PC-9 (cell line): Measurements from ENCODE around the gene MRPL53.

Source experiments
- CTCF ChIP-seq: fragments of 200-600 bp; sonication (generic); conservative IDR thresholded peaks from 2 replicates; pipeline ENCODE4 v1.6.1; 2017; ENCODE audit warnings: mixed run types, antibody characterized with exemption, mild to moderate bottlenecking, moderate library complexity
- EZH2 ChIP-seq: fragments of 200-600 bp; sonication (generic); IDR thresholded peaks from 2 replicates; pipeline ENCODE4 v1.8.0; 2017; ENCODE audit warnings: antibody characterized with exemption, low read depth

GRCh38 chr2:74498500-74499266 lies 26.2 kb upstream of the MRPL53 start:
- TF ChIP-seq CTCF (no peak), EZH2 (no peak)
